Measurements from ENCODE around the gene MGLL.

DNA sequence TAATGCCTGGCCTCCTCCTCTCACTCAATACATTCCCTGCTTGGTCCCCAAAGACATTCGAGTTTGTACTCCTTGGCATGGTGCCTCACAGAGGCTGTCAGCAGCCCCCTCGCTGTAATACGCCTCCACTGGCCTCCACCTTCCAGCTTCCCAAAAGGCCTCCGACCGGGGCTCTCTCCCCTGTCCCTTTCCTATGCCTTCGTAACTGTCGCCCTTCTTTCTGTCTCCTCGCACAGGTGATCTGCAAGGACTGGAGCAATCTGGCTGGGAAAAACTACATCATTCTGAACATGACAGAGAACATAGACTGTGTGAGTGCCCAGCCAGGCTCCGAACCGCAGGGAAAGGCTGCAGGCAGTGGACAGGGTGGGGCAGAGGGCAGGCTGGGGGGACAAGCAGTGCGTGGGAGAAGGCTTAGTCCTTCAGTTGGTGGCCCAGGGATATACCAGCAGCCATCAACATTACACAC, 160.3 kb downstream of the MGLL start:
- TF ChIP-seq, protein P1, sequence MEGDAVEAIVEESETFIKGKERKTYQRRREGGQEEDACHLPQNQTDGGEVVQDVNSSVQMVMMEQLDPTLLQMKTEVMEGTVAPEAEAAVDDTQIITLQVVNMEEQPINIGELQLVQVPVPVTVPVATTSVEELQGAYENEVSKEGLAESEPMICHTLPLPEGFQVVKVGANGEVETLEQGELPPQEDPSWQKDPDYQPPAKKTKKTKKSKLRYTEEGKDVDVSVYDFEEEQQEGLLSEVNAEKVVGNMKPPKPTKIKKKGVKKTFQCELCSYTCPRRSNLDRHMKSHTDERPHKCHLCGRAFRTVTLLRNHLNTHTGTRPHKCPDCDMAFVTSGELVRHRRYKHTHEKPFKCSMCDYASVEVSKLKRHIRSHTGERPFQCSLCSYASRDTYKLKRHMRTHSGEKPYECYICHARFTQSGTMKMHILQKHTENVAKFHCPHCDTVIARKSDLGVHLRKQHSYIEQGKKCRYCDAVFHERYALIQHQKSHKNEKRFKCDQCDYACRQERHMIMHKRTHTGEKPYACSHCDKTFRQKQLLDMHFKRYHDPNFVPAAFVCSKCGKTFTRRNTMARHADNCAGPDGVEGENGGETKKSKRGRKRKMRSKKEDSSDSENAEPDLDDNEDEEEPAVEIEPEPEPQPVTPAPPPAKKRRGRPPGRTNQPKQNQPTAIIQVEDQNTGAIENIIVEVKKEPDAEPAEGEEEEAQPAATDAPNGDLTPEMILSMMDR (IDR thresholded peaks at IDR 0.05) = no peak
- TF ChIP-seq, protein P2, sequence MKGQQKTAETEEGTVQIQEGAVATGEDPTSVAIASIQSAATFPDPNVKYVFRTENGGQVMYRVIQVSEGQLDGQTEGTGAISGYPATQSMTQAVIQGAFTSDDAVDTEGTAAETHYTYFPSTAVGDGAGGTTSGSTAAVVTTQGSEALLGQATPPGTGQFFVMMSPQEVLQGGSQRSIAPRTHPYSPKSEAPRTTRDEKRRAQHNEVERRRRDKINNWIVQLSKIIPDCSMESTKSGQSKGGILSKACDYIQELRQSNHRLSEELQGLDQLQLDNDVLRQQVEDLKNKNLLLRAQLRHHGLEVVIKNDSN (CRISPR knock-in tag; IDR thresholded peaks at IDR 0.05) = no peak
- TF ChIP-seq ZNF138 (CRISPR knock-in tag; conservative IDR thresholded peaks at IDR 0.05) = no peak
